Measurements from ENCODE around the gene SPINT4.
A peak's percentile ranks its signal among the peaks of the same experiment; 100 is the strongest.

Gene SPINT4

GRCh38 chr20:45732199-45732598, 10.1 kb downstream of the SPINT4 start:
- no peak for DNase-seq
- H2BK12ac ChIP-seq (ENCODE audit: low read length) = no peak overlapping the region
- no peaks in the 10 kb centered on the region for H3K36me3 ChIP-seq (ENCODE audit: control insufficient read depth in 1 of 2, insufficient read depth in 2 of 2, low read length in 2 of 2)
- no peak overlapping the region for H3K23ac ChIP-seq (ENCODE audit: low read length)
- no peak overlapping the region for H3K27ac ChIP-seq (ENCODE audit: low read depth, low read length)
- no peak overlapping the region for H3K4ac ChIP-seq (ENCODE audit: low read depth, low read length)
- H3K79me1 ChIP-seq (ENCODE audit: low read length) = no peaks in the 10 kb centered on the region
- no peak overlapping the region for H4K91ac ChIP-seq (ENCODE audit: low read depth, low read length)
- no peak overlapping the region for H3K9ac ChIP-seq (ENCODE audit: low read length)
- H2AK5ac ChIP-seq (ENCODE audit: low read length) = no peak overlapping the region
- no peak overlapping the region for H3K4me3 ChIP-seq (ENCODE audit: low read depth, low read length)
- H3K9me3 ChIP-seq (ENCODE audit: insufficient read depth, low read depth, low read length) = peaks cover 8% of the 10 kb centered on the region
- H2BK120ac ChIP-seq (ENCODE audit: insufficient read depth, low read length, poor library complexity) = no peak overlapping the region
- H2BK5ac ChIP-seq (ENCODE audit: low read depth, low read length, poor library complexity) = no peak overlapping the region
- no peak overlapping the region for H4K12ac ChIP-seq (ENCODE audit: low read depth, low read length)
- H3K18ac ChIP-seq (ENCODE audit: low read length) = no peak overlapping the region
- no peak overlapping the region for H2AFZ ChIP-seq (ENCODE audit: insufficient read depth, low read length, poor library complexity)
- H3K4me1 ChIP-seq (ENCODE audit: control insufficient read depth in 1 of 2, insufficient read depth in 2 of 2, low read length in 2 of 2) = no peaks in the 10 kb centered on the region
- no peaks in the 10 kb centered on the region for H3K79me2 ChIP-seq (ENCODE audit: control insufficient read depth, insufficient read depth, low read length, poor library complexity)
- no peak overlapping the region for H4K8ac ChIP-seq (ENCODE audit: low read depth, low read length)
- H3K4me2 ChIP-seq (ENCODE audit: low read length) = no peak overlapping the region
- H3K14ac ChIP-seq (ENCODE audit: low read length) = no peak overlapping the region
- no peaks in the 10 kb centered on the region for H3K27me3 ChIP-seq (ENCODE audit: insufficient read depth, low read length)

- H3K4ac ChIP-seq (ENCODE audit: low read depth, low read length) = no peak overlapping the region
- H3K4me2 ChIP-seq (ENCODE audit: low read length) = no peak overlapping the region
- H3K18ac ChIP-seq (ENCODE audit: low read length) = no peak overlapping the region
- no peak overlapping the region for H3K23ac ChIP-seq (ENCODE audit: low read length)
- H3K27ac ChIP-seq (ENCODE audit: low read depth, low read length) = no peak overlapping the region
- H3K36me3 ChIP-seq (ENCODE audit: control insufficient read depth in 1 of 2, insufficient read depth in 2 of 2, low read length in 2 of 2) = no peaks in the 10 kb centered on the region
- no peaks in the 10 kb centered on the region for H3K27me3 ChIP-seq (ENCODE audit: insufficient read depth, low read length)
- no peak overlapping the region for H4K8ac ChIP-seq (ENCODE audit: low read depth, low read length)
- no peak overlapping the region for H2AK5ac ChIP-seq (ENCODE audit: low read length)
- no peak overlapping the region for H2BK12ac ChIP-seq (ENCODE audit: low read length)
- no peaks in the 10 kb centered on the region for H3K79me1 ChIP-seq (ENCODE audit: low read length)
- no peak overlapping the region for H2BK5ac ChIP-seq (ENCODE audit: low read depth, low read length, poor library complexity)
- no peak overlapping the region for H2AFZ ChIP-seq (ENCODE audit: insufficient read depth, low read length, poor library complexity)
- no peak overlapping the region for H3K14ac ChIP-seq (ENCODE audit: low read length)
- H3K4me3 ChIP-seq (ENCODE audit: low read depth, low read length) = peak overlapping the region; percentile 26
- no peak for DNase-seq
- H3K9me3 ChIP-seq (ENCODE audit: insufficient read depth, low read depth, low read length) = peaks cover 8% of the 10 kb centered on the region
- no CpG with 5 or more reads among the region's 8 CpGs for WGBS (ENCODE audit: extremely low coverage, insufficient coverage, insufficient read length)
- H3K4me1 ChIP-seq (ENCODE audit: control insufficient read depth in 1 of 2, insufficient read depth in 2 of 2, low read length in 2 of 2) = no peaks in the 10 kb centered on the region
- no peaks in the 10 kb centered on the region for H3K79me2 ChIP-seq (ENCODE audit: control insufficient read depth, insufficient read depth, low read length, poor library complexity)
- H3K9ac ChIP-seq (ENCODE audit: low read length) = no peak overlapping the region
- H2BK120ac ChIP-seq (ENCODE audit: insufficient read depth, low read length, poor library complexity) = no peak overlapping the region
- no peak overlapping the region for H4K12ac ChIP-seq (ENCODE audit: low read depth, low read length)
- no peak overlapping the region for H4K91ac ChIP-seq (ENCODE audit: low read depth, low read length)
Measured at GRCh38 chr20:45735552-45735951, 13.4 kb downstream of the SPINT4 start.

- Histone ChIP-seq H2BK5ac (ENCODE audit: low read depth, low read length, poor library complexity) (no peak overlapping the region), H3K9ac (ENCODE audit: low read length) (no peak overlapping the region), H3K79me1 (ENCODE audit: low read length) (no peaks in the 10 kb centered on the region), H4K12ac (ENCODE audit: low read depth, low read length) (no peak overlapping the region), H3K27ac (ENCODE audit: low read depth, low read length) (no peak overlapping the region), H4K91ac (ENCODE audit: low read depth, low read length) (no peak overlapping the region), H3K9me3 (ENCODE audit: insufficient read depth, low read depth, low read length) (peaks cover 8% of the 10 kb centered on the region), H3K23ac (ENCODE audit: low read length) (no peak overlapping the region), H2BK120ac (ENCODE audit: insufficient read depth, low read length, poor library complexity) (no peak overlapping the region), H2AK5ac (ENCODE audit: low read length) (no peak overlapping the region), H4K8ac (ENCODE audit: low read depth, low read length) (no peak overlapping the region), H3K4ac (ENCODE audit: low read depth, low read length) (no peak overlapping the region), H3K27me3 (ENCODE audit: insufficient read depth, low read length) (no peaks in the 10 kb centered on the region), H3K4me2 (ENCODE audit: low read length) (no peak overlapping the region), H3K4me3 (ENCODE audit: low read depth, low read length) (peak overlapping the region; percentile 26), H3K36me3 (ENCODE audit: control insufficient read depth in 1 of 2, insufficient read depth in 2 of 2, low read length in 2 of 2) (no peaks in the 10 kb centered on the region), H3K4me1 (ENCODE audit: control insufficient read depth in 1 of 2, insufficient read depth in 2 of 2, low read length in 2 of 2) (no peaks in the 10 kb centered on the region), H2BK12ac (ENCODE audit: low read length) (no peak overlapping the region), H3K18ac (ENCODE audit: low read length) (no peak overlapping the region), H3K14ac (ENCODE audit: low read length) (no peak overlapping the region), H2AFZ (ENCODE audit: insufficient read depth, low read length, poor library complexity) (no peak overlapping the region), H3K79me2 (ENCODE audit: control insufficient read depth, insufficient read depth, low read length, poor library complexity) (no peaks in the 10 kb centered on the region)
- no CpG with 5 or more reads among the region's 23 CpGs for WGBS (ENCODE audit: extremely low coverage, insufficient coverage, insufficient read length)
- DNase-seq = no peak
Measured at GRCh38 chr20:45735988-45736387, 13.8 kb downstream of the SPINT4 start.

GRCh38 chr20:45742596-45742995, 20.4 kb downstream of the SPINT4 start:
- Histone ChIP-seq H3K4me3 (ENCODE audit: low read depth, low read length) (no peak overlapping the region), H3K27me3 (ENCODE audit: insufficient read depth, low read length) (no peaks in the 10 kb centered on the region), H3K79me2 (ENCODE audit: control insufficient read depth, insufficient read depth, low read length, poor library complexity) (no peaks in the 10 kb centered on the region), H3K4me2 (ENCODE audit: low read length) (no peak overlapping the region), H3K23ac (ENCODE audit: low read length) (no peak overlapping the region), H3K9ac (ENCODE audit: low read length) (no peak overlapping the region), H4K8ac (ENCODE audit: low read depth, low read length) (no peak overlapping the region), H3K4ac (ENCODE audit: low read depth, low read length) (no peak overlapping the region), H2BK5ac (ENCODE audit: low read depth, low read length, poor library complexity) (no peak overlapping the region), H2BK120ac (ENCODE audit: insufficient read depth, low read length, poor library complexity) (no peak overlapping the region), H2AK5ac (ENCODE audit: low read length) (no peak overlapping the region), H2AFZ (ENCODE audit: insufficient read depth, low read length, poor library complexity) (no peak overlapping the region), H4K91ac (ENCODE audit: low read depth, low read length) (no peak overlapping the region), H3K18ac (ENCODE audit: low read length) (no peak overlapping the region), H3K9me3 (ENCODE audit: insufficient read depth, low read depth, low read length) (no peaks in the 10 kb centered on the region), H3K79me1 (ENCODE audit: low read length) (no peaks in the 10 kb centered on the region), H4K12ac (ENCODE audit: low read depth, low read length) (no peak overlapping the region), H3K14ac (ENCODE audit: low read length) (no peak overlapping the region), H3K27ac (ENCODE audit: low read depth, low read length) (no peak overlapping the region), H3K36me3 (ENCODE audit: control insufficient read depth in 1 of 2, insufficient read depth in 2 of 2, low read length in 2 of 2) (no peaks in the 10 kb centered on the region), H2BK12ac (ENCODE audit: low read length) (no peak overlapping the region), H3K4me1 (ENCODE audit: control insufficient read depth in 1 of 2, insufficient read depth in 2 of 2, low read length in 2 of 2) (no peaks in the 10 kb centered on the region)
- no CpG with 5 or more reads among the region's 4 CpGs for WGBS (ENCODE audit: extremely low coverage, insufficient coverage, insufficient read length)
- DNase-seq = peak; percentile 65 to 72

- no peak overlapping the region for H2BK12ac ChIP-seq (ENCODE audit: low read length)
Measured at GRCh38 chr20:45745015-45745414, 22.9 kb downstream of the SPINT4 start.

More at GRCh38 chr20:45745015-45745414, 22.9 kb downstream of the SPINT4 start:
- Histone ChIP-seq H3K27me3 (ENCODE audit: insufficient read depth, low read length) (no peaks in the 10 kb centered on the region), H2BK120ac (ENCODE audit: insufficient read depth, low read length, poor library complexity) (no peak overlapping the region), H4K12ac (ENCODE audit: low read depth, low read length) (no peak overlapping the region), H3K79me1 (ENCODE audit: low read length) (no peaks in the 10 kb centered on the region), H3K4me3 (ENCODE audit: low read depth, low read length) (no peak overlapping the region), H3K4me1 (ENCODE audit: control insufficient read depth in 1 of 2, insufficient read depth in 2 of 2, low read length in 2 of 2) (no peaks in the 10 kb centered on the region), H3K4ac (ENCODE audit: low read depth, low read length) (no peak overlapping the region), H3K18ac (ENCODE audit: low read length) (no peak overlapping the region), H3K4me2 (ENCODE audit: low read length) (no peak overlapping the region), H2AFZ (ENCODE audit: insufficient read depth, low read length, poor library complexity) (no peak overlapping the region), H2AK5ac (ENCODE audit: low read length) (no peak overlapping the region), H3K27ac (ENCODE audit: low read depth, low read length) (no peak overlapping the region), H2BK5ac (ENCODE audit: low read depth, low read length, poor library complexity) (no peak overlapping the region), H4K8ac (ENCODE audit: low read depth, low read length) (no peak overlapping the region), H3K23ac (ENCODE audit: low read length) (no peak overlapping the region), H3K9me3 (ENCODE audit: insufficient read depth, low read depth, low read length) (no peaks in the 10 kb centered on the region), H3K79me2 (ENCODE audit: control insufficient read depth, insufficient read depth, low read length, poor library complexity) (no peaks in the 10 kb centered on the region), H3K36me3 (ENCODE audit: control insufficient read depth in 1 of 2, insufficient read depth in 2 of 2, low read length in 2 of 2) (no peaks in the 10 kb centered on the region), H3K14ac (ENCODE audit: low read length) (no peak overlapping the region), H4K91ac (ENCODE audit: low read depth, low read length) (no peak overlapping the region), H3K9ac (ENCODE audit: low read length) (no peak overlapping the region)
- no peak for DNase-seq

Measured in trophoblast cell (in vitro differentiated cells and primary cell).